ENCODE measurements around the gene PNPLA6. TPM values are rescaled to one million over a fixed set of nuclear protein-coding genes. Genes with fewer than 3 reads are reported as not detected.

PNPLA6 gene
- total RNA-seq, 1 experiment from 2014 or later: 121 TPM

DNA sequence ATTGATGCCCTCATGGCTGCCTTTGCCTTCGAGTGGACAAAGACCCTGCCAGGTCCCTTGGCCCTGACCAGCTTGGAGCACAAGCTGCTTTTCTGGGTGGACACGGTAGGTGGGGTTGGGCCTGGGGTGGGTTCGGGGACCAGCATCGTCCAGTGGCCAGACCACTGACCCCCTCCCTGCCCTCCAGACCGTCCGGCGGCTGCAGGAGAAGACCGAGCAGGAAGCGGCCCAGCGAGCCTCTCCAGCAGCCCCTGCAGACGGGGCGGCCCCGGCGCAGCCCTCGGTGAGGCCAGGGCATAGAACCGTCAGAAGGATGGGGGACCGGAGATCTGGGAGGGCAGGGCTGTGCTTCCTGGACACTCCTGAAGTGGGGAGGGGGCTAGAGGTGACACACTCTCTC, 70.8 kb downstream of the PNPLA6 start:
- Histone ChIP-seq H3K36me3 (ENCODE audit: low read depth) (no peaks in the 10 kb centered on the region; the same call in 1 of the 2 replicates), H3K27ac (no peak overlapping the region), H3K27me3 (ENCODE audit: insufficient read depth, low read depth) (no peaks in the 10 kb centered on the region), H3K4me1 (replicated peaks; ENCODE audit: insufficient read depth) (no peaks in the 10 kb centered on the region), H3K9me3 (ENCODE audit: insufficient read depth, low read depth) (no peaks in the 10 kb centered on the region), H2AFZ (no peak overlapping the region), H3F3A (ENCODE audit: insufficient read depth, low read depth) (peaks cover 31% of the 10 kb centered on the region; the same call in 1 of the 2 replicates), H3K4me2 (no peak overlapping the region), H3K4me3 (no peak overlapping the region), H3K79me2 (ENCODE audit: low read depth) (peaks cover 8% of the 10 kb centered on the region; the same call in 1 of the 2 replicates), H4K20me1 (ENCODE audit: insufficient read depth) (peaks cover 21% of the 10 kb centered on the region; the same call in 1 of the 2 replicates), H3K9me2 (ENCODE audit: insufficient read depth) (no peaks in the 10 kb centered on the region)
- TF ChIP-seq CTCF (conservative IDR thresholded peaks at IDR 0.05): no peak
- TF ChIP-seq EZH2 (IDR thresholded peaks at IDR 0.05; ENCODE audit: low read depth): no peak
- intact Hi-C loops (cut with micrococcal nuclease; ENCODE audit: unreplicated experiment): no loop called here
- no peak for DNase-seq
- POLR2A ChIA-PET (ENCODE audit: unreplicated experiment): no interaction called here
- CTCF ChIA-PET: interaction anchor here (0.6 to 1.3 kb wide), 2 partner anchors 38 to 317 kb away, joined by 5 to 12 read pairs; no protein-coding TSS in a partner anchor
- BruUV-seq (replicated peaks): no TSS peak

DNA sequence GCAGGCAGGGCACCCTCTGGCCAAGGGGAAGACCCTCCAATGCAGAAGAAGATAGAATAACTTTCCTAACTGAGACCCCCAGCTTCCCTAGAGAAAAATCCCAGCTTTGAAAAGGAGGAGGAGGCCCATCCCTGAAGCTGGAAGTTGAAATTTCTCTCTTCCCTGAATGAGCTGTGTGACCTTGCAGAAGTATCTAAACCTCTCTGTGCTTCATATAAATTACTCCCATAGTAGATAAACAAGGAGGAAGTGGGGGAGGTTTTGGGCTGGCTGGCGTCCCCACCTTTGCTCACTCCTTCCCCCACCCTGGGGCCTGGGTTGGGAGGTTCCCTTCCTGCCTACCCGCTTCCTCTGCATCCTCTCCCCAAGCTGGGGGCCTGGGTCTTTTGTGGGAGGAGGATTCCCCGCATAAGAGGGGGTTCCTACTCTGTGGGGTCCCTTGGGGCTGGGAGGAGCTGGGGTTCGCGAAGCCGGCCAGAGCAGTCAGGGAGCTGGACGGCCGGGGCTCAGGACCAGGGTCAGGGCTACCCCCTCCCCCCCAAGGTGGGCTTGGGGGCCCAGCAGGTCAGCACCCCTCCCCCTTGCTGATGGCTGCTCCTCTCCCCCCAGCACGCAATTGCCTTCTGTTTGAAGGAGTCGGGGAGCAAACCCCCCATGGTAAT, 71.8 kb downstream of the PNPLA6 start:
- Histone ChIP-seq H3K27me3 (ENCODE audit: insufficient read depth, low read depth) (no peaks in the 10 kb centered on the region), H2AFZ (no peak overlapping the region), H3K4me3 (no peak overlapping the region), H4K20me1 (ENCODE audit: insufficient read depth) (peaks cover 21% of the 10 kb centered on the region; the same call in 1 of the 2 replicates), H3K4me1 (replicated peaks; ENCODE audit: insufficient read depth) (no peaks in the 10 kb centered on the region), H3F3A (ENCODE audit: insufficient read depth, low read depth) (peaks cover 30% of the 10 kb centered on the region; the same call in 1 of the 2 replicates), H3K79me2 (ENCODE audit: low read depth) (0 out of 2 replicates have a peak, but pooled peaks cover under 1% of the 10 kb centered on the region), H3K9me2 (ENCODE audit: insufficient read depth) (no peaks in the 10 kb centered on the region), H3K4me2 (no peak overlapping the region), H3K36me3 (ENCODE audit: low read depth) (no peaks in the 10 kb centered on the region; the same call in 1 of the 2 replicates), H3K9me3 (ENCODE audit: insufficient read depth, low read depth) (no peaks in the 10 kb centered on the region), H3K27ac (no peak overlapping the region)
- no peak for TF ChIP-seq CTCF (conservative IDR thresholded peaks at IDR 0.05)
- no peak for TF ChIP-seq EZH2 (IDR thresholded peaks at IDR 0.05; ENCODE audit: low read depth)
- POLR2A ChIA-PET (ENCODE audit: unreplicated experiment): no interaction called here
- CTCF ChIA-PET: no interaction called here
- intact Hi-C loops (cut with micrococcal nuclease; ENCODE audit: unreplicated experiment): no loop called here
- no peak for DNase-seq
- no TSS peak for BruUV-seq (replicated peaks)

DNA sequence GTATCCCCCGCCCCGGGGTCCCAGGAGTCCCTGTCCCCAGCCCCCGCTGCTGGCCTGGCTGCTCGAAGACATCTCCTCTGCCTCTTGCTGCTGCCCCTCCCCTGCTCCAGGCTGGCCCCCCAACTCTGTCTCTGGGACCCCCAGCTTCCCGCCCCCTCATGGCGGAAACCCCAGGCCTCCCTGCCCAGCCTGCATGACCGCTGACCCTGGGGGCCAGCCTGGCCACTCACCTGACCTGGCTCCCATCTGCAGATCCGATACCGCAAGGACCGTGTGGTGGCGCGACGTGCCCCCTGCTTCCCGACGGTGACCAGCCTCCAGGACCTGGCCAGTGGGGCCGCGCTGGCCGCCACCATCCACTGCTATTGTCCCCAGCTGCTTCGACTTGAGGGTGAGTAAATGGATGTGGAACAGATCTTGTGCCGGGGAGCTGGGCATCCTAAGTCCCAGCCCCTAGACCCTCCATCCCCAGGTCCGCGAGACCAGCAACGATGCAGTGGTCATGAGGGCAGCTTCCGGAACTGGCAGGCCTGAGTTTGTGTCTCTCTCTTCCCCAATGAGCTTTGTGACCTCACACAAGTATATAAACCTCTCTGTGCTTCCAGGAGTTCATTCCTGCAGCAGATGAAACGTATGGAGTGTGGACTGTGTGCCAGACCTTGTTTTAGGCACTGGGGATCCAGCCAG, 72.5 kb downstream of the PNPLA6 start:
- peaks cover 19% of the 10 kb centered on the region; the same call in 1 of the 2 replicates for H4K20me1 ChIP-seq (ENCODE audit: insufficient read depth)
- no peaks in the 10 kb centered on the region for H3K27me3 ChIP-seq (ENCODE audit: insufficient read depth, low read depth)
- H3K9me3 ChIP-seq (ENCODE audit: insufficient read depth, low read depth): no peaks in the 10 kb centered on the region
- H3K9me2 ChIP-seq (ENCODE audit: insufficient read depth): no peaks in the 10 kb centered on the region
- BruUV-seq (replicated peaks): no TSS peak
- POLR2A ChIA-PET (ENCODE audit: unreplicated experiment): no interaction called here
- H2AFZ ChIP-seq: no peak overlapping the region
- H3K27ac ChIP-seq: no peak overlapping the region
- no peaks in the 10 kb centered on the region for H3K4me1 ChIP-seq (replicated peaks; ENCODE audit: insufficient read depth)
- CTCF ChIA-PET: interaction anchor here (0.6 kb wide), 1 partner anchor 472 kb away, joined by 5 read pairs; no protein-coding TSS in a partner anchor
- H3K4me2 ChIP-seq: no peak overlapping the region
- H3K79me2 ChIP-seq (ENCODE audit: low read depth): no peaks in the 10 kb centered on the region
- intact Hi-C loops (cut with micrococcal nuclease; ENCODE audit: unreplicated experiment): no loop called here
- H3F3A ChIP-seq (ENCODE audit: insufficient read depth, low read depth): peaks cover 29% of the 10 kb centered on the region; the same call in 1 of the 2 replicates
- no peaks in the 10 kb centered on the region; the same call in 1 of the 2 replicates for H3K36me3 ChIP-seq (ENCODE audit: low read depth)
- no peak overlapping the region for H3K4me3 ChIP-seq
- no peak for TF ChIP-seq EZH2 (IDR thresholded peaks at IDR 0.05; ENCODE audit: low read depth)
- no peak for TF ChIP-seq CTCF (conservative IDR thresholded peaks at IDR 0.05)
- peak in 1 of 2 experiments; percentile 12 for DNase-seq

All from PC-9 (cell line).